Panc1 (cell line): ENCODE data around the gene FREM2.
A peak's percentile ranks its signal among the peaks of the same experiment; 100 is the strongest.

Experiments
- POLR2AphosphoS5 ChIP-seq: IDR thresholded peaks from 2 replicates; pipeline ENCODE4 v1.6.1; 2012; ENCODE audit warnings: mild to moderate bottlenecking, low read depth, low read length, moderate library complexity
- REST ChIP-seq, 2 experiments: IDR thresholded peaks; 2 replicates each; pipeline ENCODE4 v1.6.1; 2011 to 2012; ENCODE audit warnings: low read depth in 2 of 2, control low read depth in 1 of 2, low read length in 1 of 2, mild to moderate bottlenecking in 1 of 2, moderate library complexity in 1 of 2; ENCODE audit not compliant: insufficient read depth in 1 of 2
- SIN3A ChIP-seq: IDR thresholded peaks from 2 replicates; pipeline ENCODE4 v1.6.1; 2012; ENCODE audit warnings: low read depth, mild to moderate bottlenecking, low read length, moderate library complexity, borderline replicate concordance; ENCODE audit not compliant: insufficient read depth
- TCF7L2 ChIP-seq: IDR thresholded peaks from 2 replicates; pipeline ENCODE4 v1.6.1; 2011; ENCODE audit warnings: mild to moderate bottlenecking, low read depth, low read length, inconsistent platforms
- TF ChIP-seq, protein P1 (sequence below): fragments of 450-650 bp; IDR thresholded peaks from 2 replicates; pipeline ENCODE4 v1.5.1; 2017; ENCODE audit warnings: mild to moderate bottlenecking

DNA sequence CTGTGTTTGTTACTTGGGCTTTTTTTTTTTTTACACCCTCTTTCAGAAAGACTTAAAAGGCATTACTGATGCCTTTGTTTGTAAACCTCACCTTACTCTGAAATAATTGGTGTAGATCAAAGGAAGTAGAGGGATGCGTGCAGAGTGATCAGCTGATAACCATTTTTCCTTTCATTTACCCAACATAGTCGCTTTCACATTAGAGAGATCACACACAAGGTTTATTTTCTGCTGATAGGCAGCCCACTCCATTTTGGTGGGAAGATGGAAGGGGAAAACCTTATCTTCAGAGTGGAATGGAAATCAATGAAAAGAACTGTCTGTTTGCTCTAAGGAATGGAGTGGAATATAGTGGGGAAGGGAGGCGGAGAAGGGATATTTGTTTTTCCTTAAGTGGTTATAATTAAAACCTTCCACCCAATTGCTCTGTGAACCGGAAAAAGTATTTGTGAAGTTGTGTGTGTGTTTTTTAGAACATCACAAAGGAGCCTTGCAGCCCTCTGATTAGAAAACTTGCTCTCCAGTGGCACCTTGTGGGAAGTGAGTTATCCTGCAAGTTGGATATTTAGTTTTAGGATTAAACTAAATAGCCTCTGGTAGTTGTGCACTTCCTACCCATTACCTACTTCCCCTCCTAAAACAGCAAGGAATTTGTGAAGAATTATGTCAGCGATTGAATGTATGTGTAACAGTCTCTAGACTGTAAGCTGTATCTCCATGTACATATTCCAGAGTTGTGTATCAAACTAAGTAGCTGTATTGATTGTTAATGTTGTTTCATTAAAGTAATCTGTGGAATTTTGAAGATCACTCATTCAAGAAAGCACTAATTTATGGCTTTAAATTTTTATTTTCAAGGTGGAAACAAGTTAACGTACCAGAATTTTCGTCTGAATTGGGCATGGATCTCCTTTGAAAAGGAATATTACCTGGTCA is 76.8 kb downstream of the FREM2 start:
- TF ChIP-seq, protein P1, sequence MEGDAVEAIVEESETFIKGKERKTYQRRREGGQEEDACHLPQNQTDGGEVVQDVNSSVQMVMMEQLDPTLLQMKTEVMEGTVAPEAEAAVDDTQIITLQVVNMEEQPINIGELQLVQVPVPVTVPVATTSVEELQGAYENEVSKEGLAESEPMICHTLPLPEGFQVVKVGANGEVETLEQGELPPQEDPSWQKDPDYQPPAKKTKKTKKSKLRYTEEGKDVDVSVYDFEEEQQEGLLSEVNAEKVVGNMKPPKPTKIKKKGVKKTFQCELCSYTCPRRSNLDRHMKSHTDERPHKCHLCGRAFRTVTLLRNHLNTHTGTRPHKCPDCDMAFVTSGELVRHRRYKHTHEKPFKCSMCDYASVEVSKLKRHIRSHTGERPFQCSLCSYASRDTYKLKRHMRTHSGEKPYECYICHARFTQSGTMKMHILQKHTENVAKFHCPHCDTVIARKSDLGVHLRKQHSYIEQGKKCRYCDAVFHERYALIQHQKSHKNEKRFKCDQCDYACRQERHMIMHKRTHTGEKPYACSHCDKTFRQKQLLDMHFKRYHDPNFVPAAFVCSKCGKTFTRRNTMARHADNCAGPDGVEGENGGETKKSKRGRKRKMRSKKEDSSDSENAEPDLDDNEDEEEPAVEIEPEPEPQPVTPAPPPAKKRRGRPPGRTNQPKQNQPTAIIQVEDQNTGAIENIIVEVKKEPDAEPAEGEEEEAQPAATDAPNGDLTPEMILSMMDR = peak; percentile 51; the same call in 1 of the 2 replicates
- TF ChIP-seq REST (IDR thresholded peaks at IDR 0.05; ENCODE audit: insufficient read depth in 1 of 2, low read depth in 2 of 2, low read length in 1 of 2) (no peak), POLR2AphosphoS5 (no peak), SIN3A (no peak), TCF7L2 (no peak)
